Suppressor macrophage (primary cell): ENCODE data around the gene LIN7A.
"Not testable (repeated sequence)": the region's sequence is repeated elsewhere in the genome, so short reads cannot be mapped to it uniquely, and the experiment has no call there.

Source experiments
- DNase-seq, 4 experiments: peaks; one replicate each; pipeline ENCODE4 v3.0.0-alpha.2; 2020 to 2022

Gene LIN7A

GRCh38 chr12:80807640-80808288 lies 130.0 kb downstream of the LIN7A start:
- DNase-seq, result peak in 2 of 4 experiments; percentile 2 to 3

GRCh38 chr12:80805106-80805505 lies 132.6 kb downstream of the LIN7A start:
- no peak for DNase-seq

DNA sequence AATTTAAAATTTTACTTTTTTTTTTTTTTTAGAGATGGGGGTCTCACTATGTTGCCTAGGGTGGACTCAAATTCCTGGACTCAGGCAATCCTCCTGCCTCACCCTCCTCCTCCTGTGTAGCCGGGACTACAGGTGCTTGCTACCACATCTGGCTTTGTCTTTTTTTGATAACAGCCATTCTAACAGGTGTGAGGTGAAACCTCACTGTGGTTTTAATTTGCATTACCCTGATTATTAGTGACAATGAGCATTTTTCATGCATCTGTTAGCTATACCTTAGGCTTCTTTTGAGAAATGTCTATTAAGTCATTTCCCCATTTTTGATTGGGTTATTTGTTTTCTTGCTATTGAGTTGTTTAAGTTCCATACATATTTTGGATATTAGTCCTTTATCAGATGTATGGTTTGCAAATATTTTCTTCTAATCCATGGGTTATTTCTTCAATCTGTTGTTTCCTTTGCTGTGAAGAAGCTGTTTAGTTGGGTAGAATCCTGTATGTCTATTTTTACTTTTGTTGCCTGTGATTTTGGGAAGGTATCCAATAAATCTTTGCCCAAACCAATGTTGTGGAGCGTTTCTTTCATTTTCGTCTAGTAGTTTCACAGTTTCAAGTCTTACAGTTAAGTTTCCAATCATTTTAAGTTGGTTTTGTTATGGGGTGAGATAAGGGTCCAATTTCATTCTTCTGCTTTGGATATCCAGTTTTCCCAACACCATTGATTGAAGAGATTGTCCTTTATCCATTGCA lies 134.9 kb downstream of the LIN7A start:
- DNase-seq, result no peak

DNA sequence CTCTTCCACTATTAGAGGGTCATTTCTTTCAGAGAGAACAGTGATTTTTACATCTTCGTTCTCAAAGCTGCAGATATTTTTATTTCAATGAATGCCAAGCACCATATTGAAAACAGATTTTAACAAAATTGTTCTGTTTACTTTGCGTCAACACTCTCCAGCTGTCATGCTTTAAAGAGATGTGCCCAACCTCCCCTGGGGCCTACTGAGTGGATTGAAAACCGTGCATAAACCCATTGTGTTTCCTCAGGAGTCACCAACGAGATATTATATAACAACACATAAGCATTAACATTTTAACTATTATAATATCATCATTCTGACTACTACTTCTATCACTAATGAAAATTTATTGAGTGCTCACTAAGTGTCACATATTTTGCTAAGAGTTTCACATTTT lies 139.5 kb downstream of the LIN7A start:
- DNase-seq, result no peak

GRCh38 chr12:80794551-80794950 lies 143.2 kb downstream of the LIN7A start:
- DNase-seq, result no peak

DNA sequence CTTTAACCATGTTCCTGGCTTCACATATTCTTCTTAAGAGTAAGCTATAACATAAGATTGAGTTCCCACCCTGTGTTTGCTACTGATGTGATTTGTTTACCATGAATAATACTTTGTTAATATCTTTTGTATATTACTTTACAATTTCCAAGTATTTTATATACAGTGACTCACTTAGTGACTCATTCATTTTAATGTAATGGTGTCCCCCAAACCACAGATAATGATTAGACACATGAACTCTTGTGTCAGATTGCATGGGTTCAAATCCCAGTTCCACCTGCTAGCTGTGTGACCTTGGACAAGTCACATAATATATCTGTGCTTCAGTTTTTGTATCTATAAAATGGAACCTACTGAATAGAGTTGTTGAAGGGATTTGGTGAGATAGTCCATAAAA lies 144.9 kb downstream of the LIN7A start:
- DNase-seq, result no peak

DNA sequence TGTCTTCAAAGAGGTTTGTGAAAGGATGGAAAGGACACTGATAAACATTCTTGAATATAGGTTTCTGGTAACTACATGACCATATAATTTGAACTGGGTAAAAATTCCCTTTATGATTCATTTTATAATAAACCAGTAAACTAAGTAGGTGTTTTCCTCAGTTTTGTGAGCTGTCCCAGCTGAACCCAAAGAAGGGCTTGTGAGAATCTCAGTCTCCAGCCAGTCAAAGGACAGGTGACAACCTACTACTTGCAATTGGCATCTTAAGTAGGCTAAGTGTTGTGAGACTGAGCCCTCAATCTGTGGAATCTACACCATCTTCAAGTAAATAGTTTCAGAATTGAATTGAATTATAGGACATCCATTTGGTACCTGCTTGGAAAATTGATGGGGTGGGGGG lies 145.9 kb downstream of the LIN7A start:
- no peak for DNase-seq

DNA sequence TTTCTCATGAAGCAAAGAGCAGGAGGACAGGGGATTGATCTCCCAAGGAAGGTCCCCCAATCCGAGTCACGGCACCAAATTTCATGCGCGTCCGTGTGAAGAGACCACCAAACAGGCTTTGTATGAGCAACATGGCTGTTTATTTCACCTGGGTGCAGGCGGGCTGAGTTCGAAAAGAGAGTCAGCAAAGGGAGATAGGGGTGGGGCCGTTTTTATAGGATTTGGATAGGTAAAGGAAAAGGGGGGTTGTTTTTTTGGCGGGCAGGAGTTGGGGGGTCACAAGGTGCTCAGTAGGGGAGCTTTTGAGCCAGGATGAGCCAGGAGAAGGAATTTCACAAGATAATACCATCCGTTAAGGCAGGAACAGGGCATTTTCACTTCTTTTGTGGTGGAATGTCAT lies 149.3 kb downstream of the LIN7A start:
- DNase-seq, result not testable (repeated sequence)

GRCh38 chr12:80782963-80783470 lies 154.7 kb downstream of the LIN7A start:
- not testable (repeated sequence) for DNase-seq

DNA sequence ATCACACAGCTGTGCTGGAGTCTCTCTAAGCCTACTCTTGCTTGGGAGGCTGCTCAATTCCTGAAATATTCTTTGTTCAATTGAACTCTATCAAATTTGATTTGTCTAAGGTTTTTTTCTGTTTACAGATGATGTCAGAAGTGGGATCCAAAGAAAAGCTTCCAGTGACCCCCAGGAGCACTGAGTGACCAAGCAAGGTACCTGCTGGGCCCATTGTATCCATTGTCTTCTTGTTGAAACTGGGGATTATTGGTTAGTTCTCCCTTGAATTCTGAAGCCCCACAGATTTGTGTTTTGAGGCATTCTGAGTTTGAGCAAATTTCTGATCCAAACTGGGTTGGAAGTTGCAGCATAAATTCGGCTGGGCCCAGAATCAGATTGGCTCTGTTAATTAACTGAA lies 156.4 kb downstream of the LIN7A start:
- no peak for DNase-seq

- DNase-seq, result no peak
These were observed 157.0 kb downstream of the LIN7A start for GRCh38 chr12:80780746-80781145.

GRCh38 chr12:80778005-80778541 lies 159.7 kb downstream of the LIN7A start:
- DNase-seq, result peak; percentile 2 to 33 (median 26)

GRCh38 chr12:80777587-80777986 lies 160.1 kb downstream of the LIN7A start:
- no peak for DNase-seq

DNA sequence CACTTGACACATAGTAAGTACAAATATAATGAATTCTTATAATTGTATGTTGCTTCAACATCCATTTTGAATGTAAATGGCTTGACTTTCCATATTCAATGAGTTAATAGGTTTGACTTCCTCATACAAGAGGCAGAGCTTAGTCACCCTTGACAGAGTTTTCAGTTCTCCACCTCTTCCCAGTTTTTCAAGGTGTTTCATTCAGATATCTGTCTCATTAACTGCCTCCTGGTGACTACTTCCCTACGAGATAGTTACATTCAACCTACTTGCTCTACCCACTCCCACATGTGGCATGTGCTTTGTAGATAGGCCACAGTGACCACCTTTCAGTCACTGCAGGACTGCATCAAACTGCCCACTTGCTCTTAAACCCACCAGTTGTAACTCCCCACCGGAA lies 161.0 kb downstream of the LIN7A start:
- peak in 1 of 4 experiments; percentile 13 for DNase-seq

GRCh38 chr12:80770958-80771357 lies 166.8 kb downstream of the LIN7A start:
- DNase-seq, result no peak

GRCh38 chr12:80769553-80770140 lies 168.1 kb downstream of the LIN7A start:
- no peak for DNase-seq

GRCh38 chr12:80766897-80767296 lies 170.8 kb downstream of the LIN7A start:
- no peak for DNase-seq

DNA sequence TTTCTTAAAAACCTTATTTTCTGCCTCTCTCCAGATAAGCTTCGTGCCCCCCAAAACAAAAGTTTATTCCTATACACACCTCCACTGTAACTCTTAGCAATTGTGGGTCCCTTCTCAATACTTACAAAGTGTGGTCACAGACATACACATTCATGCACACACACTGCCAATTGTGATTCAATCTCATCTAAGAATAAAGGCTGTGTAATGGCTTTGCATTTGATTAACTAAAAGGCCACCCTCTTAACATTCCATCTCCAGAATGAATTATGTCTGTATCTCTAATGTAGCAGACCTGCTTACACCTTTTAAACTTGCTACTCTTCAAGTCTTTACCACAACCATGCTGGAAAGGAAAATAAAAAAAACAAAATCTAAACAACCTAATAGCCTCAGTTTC lies 171.5 kb downstream of the LIN7A start:
- DNase-seq, result no peak

DNA sequence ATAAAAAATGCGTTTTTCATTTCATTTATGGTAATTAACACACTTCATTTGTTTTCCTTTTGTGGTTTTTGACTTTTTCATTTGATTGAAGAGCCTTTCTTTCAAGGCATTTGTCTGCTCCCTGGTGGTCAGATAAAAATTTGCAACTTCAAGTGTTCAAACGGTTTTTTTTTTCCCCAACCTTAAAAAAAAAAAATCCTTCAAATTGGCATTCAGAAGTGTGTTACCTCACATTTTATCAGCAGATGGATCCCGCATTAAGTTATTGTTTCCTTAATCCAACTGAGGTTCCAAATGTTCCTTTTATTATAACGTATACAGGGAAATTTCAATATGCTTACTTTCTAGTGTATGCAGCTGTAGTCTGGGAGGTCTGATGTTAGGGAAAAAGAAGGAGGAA lies 173.9 kb downstream of the LIN7A start:
- DNase-seq, result peak; percentile 11 to 52 (median 38)

- DNase-seq, result no peak
These were observed 175.9 kb downstream of the LIN7A start for GRCh38 chr12:80761838-80762237.

DNA sequence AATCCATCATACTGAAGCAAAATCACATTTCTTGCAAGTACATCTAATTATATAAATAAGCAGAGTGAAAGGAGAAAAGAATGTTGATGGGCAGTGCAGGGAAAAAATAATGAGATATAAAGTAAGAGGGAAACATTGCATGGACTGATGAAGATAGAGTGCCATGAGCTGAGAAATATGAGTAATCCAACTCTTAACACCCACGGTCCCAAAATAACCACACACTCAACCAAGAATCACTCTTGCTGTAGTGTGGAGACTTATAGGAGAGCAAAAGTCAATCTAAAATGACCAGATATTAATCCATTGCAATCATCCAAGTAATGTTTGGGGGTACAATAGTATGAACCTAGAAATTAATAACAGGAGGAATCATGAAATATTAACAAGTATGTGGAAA lies 180.9 kb downstream of the LIN7A start:
- DNase-seq, result peak in 3 of 4 experiments; percentile 3 to 14 (median 10)

- no peak for DNase-seq
These were observed 183.5 kb downstream of the LIN7A start for GRCh38 chr12:80754274-80754673.

- no peak for DNase-seq
These were observed 185.3 kb downstream of the LIN7A start for GRCh38 chr12:80752464-80752863.
